Right atrium auricular region (tissue), 2 donors: ENCODE measurements around the gene CHN2. TPM values are rescaled to one million over a fixed set of nuclear protein-coding genes. Genes with fewer than 3 reads are reported as not detected.

Experiments used
- DNase-seq: peaks from one replicate; pipeline ENCODE4 v3.0.0-alpha.2; 2019; ENCODE audit warnings: low spot score
- H3K27ac ChIP-seq, 2 donors: fragments of 200-600 bp; sonication (generic); 1 replicate in 1 of 2; 2 replicates in 1 of 2; pipeline ENCODE4 v1.5.1; 2016 to 2019
- H3K27me3 ChIP-seq, 2 donors: fragments of 200-600 bp; sonication (generic); one replicate each; pipeline versions ENCODE4 v1.5.1 to v1.6.0; 2017 to 2019
- H3K36me3 ChIP-seq: fragments of 200-600 bp; sonication (generic); one replicate; pipeline ENCODE4 v1.5.1; 2016
- H3K4me1 ChIP-seq, 2 donors: fragments of 200-600 bp; sonication (generic); one replicate each; pipeline versions ENCODE4 v1.5.1 to v1.6.0; 2017 to 2019
- H3K4me3 ChIP-seq, 2 donors: fragments of 200-600 bp; sonication (generic); 1 replicate in 1 of 2; 2 replicates in 1 of 2; pipeline ENCODE4 v1.5.1; 2017 to 2019; ENCODE audit warnings: mild to moderate bottlenecking in 1 of 2, moderate library complexity in 1 of 2
- H3K9me3 ChIP-seq, 2 donors: fragments of 200-600 bp; sonication (generic); one replicate each; pipeline ENCODE4 v1.5.1; 2019
- CTCF ChIP-seq, 2 donors: fragments of 200-600 bp; sonication (generic); IDR thresholded peaks; one replicate each; pipeline ENCODE4 v1.5.1; 2019; ENCODE audit warnings: antibody characterized with exemption in 2 of 2
- total RNA-seq, 2 donors: library from RNA; depleted of rRNA; stranded (reverse); fragments of >200 nt; gene quantifications; one replicate each; pipeline ENCODE4 v1.1.0, GENCODE V29; 2016

CHN2 gene
- total RNA-seq, 2 donors from 2014 or later: 2.7 to 6.6 TPM

DNA sequence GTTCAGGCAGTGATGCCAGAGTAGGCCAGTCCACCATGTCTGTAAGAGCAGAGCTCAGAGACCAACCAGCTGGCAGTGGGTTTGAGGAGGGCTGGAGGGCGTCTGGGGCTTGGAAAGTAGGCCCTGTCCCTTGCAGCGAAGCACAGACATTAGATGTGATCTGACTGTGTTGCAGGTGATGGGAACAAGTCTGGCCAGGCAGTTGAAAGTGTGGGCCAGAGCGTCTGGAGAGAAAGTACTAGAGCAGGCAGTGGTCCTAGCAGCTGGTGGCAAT, 53.3 kb downstream of the CHN2 start:
- no peak for DNase-seq
- Histone ChIP-seq H3K4me3 (no peak overlapping the region), H3K9me3 (no peaks in the 10 kb centered on the region), H3K27me3 (no peaks in the 10 kb centered on the region), H3K27ac (peak overlapping the region in 1 of 2 donors; percentile 20), H3K4me1 (peaks cover 0 to 18% of the 10 kb centered on the region in 2 donors), H3K36me3 (no peaks in the 10 kb centered on the region)
- no peak for TF ChIP-seq CTCF (IDR thresholded peaks at IDR 0.05)

GRCh38 chr7:29248713-29249382, 54.3 kb downstream of the CHN2 start:
- Histone ChIP-seq H3K27ac (peak overlapping the region; percentile 35 to 36), H3K4me1 (peaks cover 0 to 17% of the 10 kb centered on the region in 2 donors)
- no peak for DNase-seq

DNA sequence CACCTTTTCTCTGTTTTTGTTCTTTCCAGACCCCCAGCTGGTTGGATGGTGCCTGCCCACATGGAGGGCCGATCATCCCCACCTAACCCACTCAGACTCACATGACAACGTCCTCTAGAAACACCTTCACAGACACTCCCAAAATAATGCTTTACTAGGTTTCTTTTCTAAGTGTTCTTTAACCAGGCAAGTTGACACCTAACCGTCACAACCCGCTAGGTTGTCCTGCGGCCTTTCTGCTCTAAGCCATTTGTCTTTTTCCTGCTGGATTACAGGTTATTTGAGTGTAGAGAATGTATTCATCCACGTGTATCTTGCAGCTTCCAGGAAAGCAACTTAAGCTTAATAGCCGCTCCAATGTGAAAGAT, 54.8 kb downstream of the CHN2 start:
- no peak for TF ChIP-seq CTCF (IDR thresholded peaks at IDR 0.05)
- H3K27ac ChIP-seq: peak overlapping the region; percentile 35 to 36
- no peaks in the 10 kb centered on the region for H3K27me3 ChIP-seq
- H3K4me3 ChIP-seq: no peak overlapping the region
- H3K9me3 ChIP-seq: no peaks in the 10 kb centered on the region
- peaks cover 0 to 12% of the 10 kb centered on the region in 2 donors for H3K4me1 ChIP-seq
- H3K36me3 ChIP-seq: no peaks in the 10 kb centered on the region
- DNase-seq: no peak

More at GRCh38 chr7:29248713-29249382, 54.3 kb downstream of the CHN2 start:
- H3K4me3 ChIP-seq: no peak overlapping the region
- H3K36me3 ChIP-seq: no peaks in the 10 kb centered on the region
- TF ChIP-seq CTCF (IDR thresholded peaks at IDR 0.05): no peak
- H3K27me3 ChIP-seq: no peaks in the 10 kb centered on the region
- H3K9me3 ChIP-seq: no peaks in the 10 kb centered on the region

- Histone ChIP-seq H3K4me1 (peaks cover 0 to 14% of the 10 kb centered on the region in 2 donors), H3K36me3 (no peaks in the 10 kb centered on the region), H3K9me3 (no peaks in the 10 kb centered on the region), H3K4me3 (no peak overlapping the region), H3K27ac (no peak overlapping the region), H3K27me3 (no peaks in the 10 kb centered on the region)
- TF ChIP-seq CTCF (IDR thresholded peaks at IDR 0.05): no peak
- DNase-seq: no peak
These were observed 55.3 kb downstream of the CHN2 start for GRCh38 chr7:29249860-29250259.

- DNase-seq: no peak
- H3K36me3 ChIP-seq: no peaks in the 10 kb centered on the region
- peaks cover 0 to 22% of the 10 kb centered on the region in 2 donors for H3K4me1 ChIP-seq
These were observed 58.6 kb downstream of the CHN2 start for GRCh38 chr7:29253225-29253624.

More at GRCh38 chr7:29253225-29253624, 58.6 kb downstream of the CHN2 start:
- Histone ChIP-seq H3K4me3 (no peak overlapping the region), H3K27me3 (no peaks in the 10 kb centered on the region), H3K9me3 (no peaks in the 10 kb centered on the region), H3K27ac (no peak overlapping the region)
- no peak for TF ChIP-seq CTCF (IDR thresholded peaks at IDR 0.05)
